Fibroblast of lung (primary cell): Measurements from ENCODE around the gene STX1A. TPM values are rescaled to one million over a fixed set of nuclear protein-coding genes. Genes with fewer than 3 reads are reported as not detected.

Experiments used
- DNase-seq, 2 donors: peaks; one replicate each; pipeline versions ENCODE4 v3.0.0 to v3.0.0-alpha.2; 2010; ENCODE audit warnings: low read depth in 2 of 2
- H2AFZ ChIP-seq: 2 replicates; pipeline ENCODE4 v1.5.1; 2012; ENCODE audit warnings: low read length, control low read depth, inconsistent platforms
- H3K27ac ChIP-seq: 2 replicates; pipeline ENCODE4 v1.5.1; 2011; ENCODE audit warnings: low read length, control low read depth; ENCODE audit not compliant: insufficient read depth
- H3K27me3 ChIP-seq: 2 replicates; pipeline ENCODE4 v1.5.1; 2011; ENCODE audit warnings: mild to moderate bottlenecking, low read length; ENCODE audit not compliant: control insufficient read depth, insufficient read depth
- H3K36me3 ChIP-seq: 2 replicates; pipeline ENCODE4 v1.5.1; 2011; ENCODE audit warnings: low read length; ENCODE audit not compliant: control insufficient read depth, insufficient read depth
- H3K4me1 ChIP-seq: 2 replicates; pipeline ENCODE4 v1.5.1; 2011; ENCODE audit warnings: low read length; ENCODE audit not compliant: control insufficient read depth, insufficient read depth; ENCODE audit errors: extremely low read depth
- H3K4me2 ChIP-seq: 2 replicates; pipeline ENCODE4 v1.5.1; 2011; ENCODE audit warnings: low read length, control low read depth; ENCODE audit not compliant: insufficient read depth; ENCODE audit errors: extremely low read depth
- H3K4me3 ChIP-seq, 4 experiments: fragments of 200-600 bp in 1 of 4; sonication (generic) in 1 of 4; replicated peaks in 1 of 4; 2 replicates each; pipeline ENCODE4 v1.5.1; 2011 to 2016; ENCODE audit warnings: low read length in 4 of 4, low read depth in 3 of 4, mild to moderate bottlenecking in 3 of 4, control low read depth in 2 of 4, inconsistent platforms in 1 of 4, mixed read lengths in 1 of 4; ENCODE audit not compliant: insufficient read depth in 1 of 4; ENCODE audit errors: control extremely low read depth in 1 of 4
- H3K79me2 ChIP-seq: 2 replicates; pipeline ENCODE4 v1.5.1; 2012; ENCODE audit warnings: mild to moderate bottlenecking, low read length, inconsistent platforms; ENCODE audit not compliant: control insufficient read depth, insufficient read depth
- H3K9ac ChIP-seq: 2 replicates; pipeline ENCODE4 v1.5.1; 2011; ENCODE audit warnings: mild to moderate bottlenecking, low read length, control low read depth; ENCODE audit not compliant: insufficient read depth
- H3K9me3 ChIP-seq: 2 replicates; pipeline ENCODE4 v1.5.1; 2012; ENCODE audit warnings: low read depth, low read length; ENCODE audit not compliant: control insufficient read depth, insufficient read depth
- H4K20me1 ChIP-seq: 2 replicates; pipeline ENCODE4 v1.5.1; 2011; ENCODE audit warnings: low read length; ENCODE audit not compliant: control insufficient read depth, insufficient read depth; ENCODE audit errors: extremely low read depth
- CTCF ChIP-seq, 2 donors: IDR thresholded peaks in 1 of 2; conservative IDR thresholded peaks in 1 of 2; 1 replicate in 1 of 2; 2 replicates in 1 of 2; pipeline ENCODE4 v1.5.1; 2011 to 2012; ENCODE audit warnings: low read length in 2 of 2, control low read depth in 1 of 2, inconsistent platforms in 1 of 2, low read depth in 1 of 2, mild to moderate bottlenecking in 1 of 2
- EZH2 ChIP-seq: IDR thresholded peaks from 2 replicates; pipeline ENCODE4 v1.5.1; 2012; ENCODE audit warnings: low read length, control low read depth, mild to moderate bottlenecking; ENCODE audit errors: missing control alignments
- polyA plus RNA-seq, 2 donors: library from polyadenylated mRNA; depleted of rRNA in 1 of 2; stranded (reverse) in 1 of 2; unstranded in 1 of 2; fragments of >200 nt; gene quantifications; 2 replicates each; pipeline ENCODE4 v1.2.1, GENCODE V29; 2011 to 2012; ENCODE audit warnings: missing spikeins in 1 of 2
- total RNA-seq: library from RNA; depleted of rRNA; stranded (reverse); fragments of >200 nt; gene quantifications from 2 replicates; pipeline ENCODE4 v1.2.1, GENCODE V29; 2014

Gene STX1A
- total and polyA plus RNA-seq, 2 donors (not counting 1 experiment from before 2014, with no cell fraction given): 7.8 to 8.1 TPM

GRCh38 chr7:73732397-73732796, 12.9 kb upstream of the STX1A start:
- Histone ChIP-seq H3K79me2 (peaks cover 4% of the 10 kb centered on the region), H2AFZ (no peak overlapping the region), H3K4me1 (peaks cover 6% of the 10 kb centered on the region), H3K36me3 (peaks cover 2% of the 10 kb centered on the region), H3K4me2 (no peak overlapping the region), H3K9ac (no peak overlapping the region), H3K9me3 (no peaks in the 10 kb centered on the region), H3K27me3 (no peaks in the 10 kb centered on the region), H3K4me3 (no peak overlapping the region), H3K27ac (no peak overlapping the region), H4K20me1 (no peaks in the 10 kb centered on the region)
- no peak for DNase-seq
- TF ChIP-seq CTCF (conservative IDR thresholded peaks at IDR 0.05 in 1 of 2, IDR thresholded peaks at IDR 0.05 in 1 of 2; ENCODE audit: low read depth in 1 of 2, low read length in 2 of 2) (no peak), EZH2 (no peak)

GRCh38 chr7:73730485-73730884, 11.0 kb upstream of the STX1A start:
- TF ChIP-seq EZH2: no peak
- no peak for TF ChIP-seq CTCF (conservative IDR thresholded peaks at IDR 0.05 in 1 of 2, IDR thresholded peaks at IDR 0.05 in 1 of 2; ENCODE audit: low read depth in 1 of 2, low read length in 2 of 2)
- Histone ChIP-seq H2AFZ (no peak overlapping the region), H3K9ac (no peak overlapping the region), H3K27me3 (no peaks in the 10 kb centered on the region), H3K36me3 (no peaks in the 10 kb centered on the region), H3K79me2 (no peaks in the 10 kb centered on the region), H3K27ac (no peak overlapping the region), H3K9me3 (no peaks in the 10 kb centered on the region), H4K20me1 (no peaks in the 10 kb centered on the region), H3K4me1 (peaks cover 6% of the 10 kb centered on the region), H3K4me2 (no peak overlapping the region), H3K4me3 (no peak overlapping the region)
- DNase-seq: no peak

- Histone ChIP-seq H3K4me3 (no peak overlapping the region), H3K79me2 (no peaks in the 10 kb centered on the region), H3K4me2 (no peak overlapping the region)
Measured at GRCh38 chr7:73728551-73728950, 9.1 kb upstream of the STX1A start.

More at GRCh38 chr7:73728551-73728950, 9.1 kb upstream of the STX1A start:
- no peaks in the 10 kb centered on the region for H3K9me3 ChIP-seq
- no peaks in the 10 kb centered on the region for H3K27me3 ChIP-seq
- no peak overlapping the region for H3K27ac ChIP-seq
- no peak overlapping the region for H3K9ac ChIP-seq
- no peak overlapping the region for H2AFZ ChIP-seq
- H4K20me1 ChIP-seq: no peaks in the 10 kb centered on the region
- no peaks in the 10 kb centered on the region for H3K4me1 ChIP-seq
- TF ChIP-seq EZH2: no peak
- TF ChIP-seq CTCF (conservative IDR thresholded peaks at IDR 0.05 in 1 of 2, IDR thresholded peaks at IDR 0.05 in 1 of 2; ENCODE audit: low read depth in 1 of 2, low read length in 2 of 2): no peak
- no peaks in the 10 kb centered on the region for H3K36me3 ChIP-seq
- no peak for DNase-seq
